HFF-Myc (cell line): Measurements from ENCODE around the gene DYNC1LI2.

Experiments
- DNase-seq: peaks from one replicate; pipeline ENCODE4 v3.0.0-alpha.2; 2011; ENCODE audit warnings: low read depth; ENCODE audit errors: extremely low read depth
- H3K4me3 ChIP-seq: replicated peaks from 2 replicates; pipeline ENCODE4 v1.5.1; 2011; ENCODE audit warnings: low read depth, mild to moderate bottlenecking, control low read depth, low read length
- TF ChIP-seq, protein P1 (sequence below): IDR thresholded peaks from 2 replicates; pipeline ENCODE4 v1.5.1; 2012; ENCODE audit warnings: mild to moderate bottlenecking, low read depth, low read length, control low read depth; ENCODE audit errors: missing control alignments

Gene DYNC1LI2

GRCh38 chr16:66776457-66776856 lies 25.0 kb upstream of the DYNC1LI2 start:
- DNase-seq = no peak
- TF ChIP-seq, protein P1, sequence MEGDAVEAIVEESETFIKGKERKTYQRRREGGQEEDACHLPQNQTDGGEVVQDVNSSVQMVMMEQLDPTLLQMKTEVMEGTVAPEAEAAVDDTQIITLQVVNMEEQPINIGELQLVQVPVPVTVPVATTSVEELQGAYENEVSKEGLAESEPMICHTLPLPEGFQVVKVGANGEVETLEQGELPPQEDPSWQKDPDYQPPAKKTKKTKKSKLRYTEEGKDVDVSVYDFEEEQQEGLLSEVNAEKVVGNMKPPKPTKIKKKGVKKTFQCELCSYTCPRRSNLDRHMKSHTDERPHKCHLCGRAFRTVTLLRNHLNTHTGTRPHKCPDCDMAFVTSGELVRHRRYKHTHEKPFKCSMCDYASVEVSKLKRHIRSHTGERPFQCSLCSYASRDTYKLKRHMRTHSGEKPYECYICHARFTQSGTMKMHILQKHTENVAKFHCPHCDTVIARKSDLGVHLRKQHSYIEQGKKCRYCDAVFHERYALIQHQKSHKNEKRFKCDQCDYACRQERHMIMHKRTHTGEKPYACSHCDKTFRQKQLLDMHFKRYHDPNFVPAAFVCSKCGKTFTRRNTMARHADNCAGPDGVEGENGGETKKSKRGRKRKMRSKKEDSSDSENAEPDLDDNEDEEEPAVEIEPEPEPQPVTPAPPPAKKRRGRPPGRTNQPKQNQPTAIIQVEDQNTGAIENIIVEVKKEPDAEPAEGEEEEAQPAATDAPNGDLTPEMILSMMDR = no peak
- no peak overlapping the region for H3K4me3 ChIP-seq

DNA sequence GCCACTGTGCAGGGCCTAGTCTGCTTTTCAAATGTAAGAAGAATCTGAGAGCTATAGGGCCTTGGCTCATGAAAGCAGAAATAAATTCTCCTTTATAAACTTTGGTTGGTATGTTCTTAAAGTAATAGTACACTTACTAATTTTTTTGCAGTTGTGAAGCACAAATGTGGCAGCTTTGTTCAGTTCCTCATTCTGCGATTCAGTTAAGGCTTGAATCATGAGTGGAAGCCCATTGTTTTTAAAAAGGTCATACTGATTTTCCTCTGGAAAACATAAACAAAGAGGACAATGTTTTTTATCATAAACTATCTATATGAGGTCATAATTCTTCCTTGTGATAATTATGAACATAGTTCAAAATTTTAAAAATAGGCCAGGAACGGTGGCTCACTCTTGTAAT lies 23.6 kb upstream of the DYNC1LI2 start:
- H3K4me3 ChIP-seq = no peak overlapping the region
- TF ChIP-seq, protein P1 = no peak
- DNase-seq = no peak

- H3K4me3 ChIP-seq = no peak overlapping the region
- TF ChIP-seq, protein P1 = no peak
- DNase-seq = no peak
These were observed 6.7 kb upstream of the DYNC1LI2 start for GRCh38 chr16:66758086-66758485.

- TF ChIP-seq, protein P1 = no peak
- no peak overlapping the region for H3K4me3 ChIP-seq
- no peak for DNase-seq
These were observed 3.4 kb upstream of the DYNC1LI2 start for GRCh38 chr16:66754819-66755218.

DNA sequence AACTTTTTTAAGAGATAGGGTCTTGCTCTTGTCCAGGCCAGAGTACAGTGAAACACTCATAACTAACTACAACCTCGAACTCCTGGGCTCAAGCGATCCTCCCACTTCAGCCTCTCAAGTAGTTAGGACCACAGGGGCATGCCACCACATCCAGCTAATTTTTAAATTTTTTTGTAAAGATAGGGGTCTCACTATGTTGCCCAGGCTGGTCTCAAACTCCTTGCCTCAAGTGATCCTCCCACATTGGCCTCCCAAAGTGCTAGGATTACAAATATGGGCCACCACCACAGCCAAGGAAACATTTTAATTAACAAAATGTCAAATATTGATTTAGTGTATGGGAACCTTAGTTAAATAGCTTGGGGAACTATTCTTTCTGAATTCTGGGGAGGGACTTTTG lies 2.8 kb upstream of the DYNC1LI2 start:
- no peak overlapping the region for H3K4me3 ChIP-seq
- TF ChIP-seq, protein P1 = no peak
- DNase-seq = no peak

DNA sequence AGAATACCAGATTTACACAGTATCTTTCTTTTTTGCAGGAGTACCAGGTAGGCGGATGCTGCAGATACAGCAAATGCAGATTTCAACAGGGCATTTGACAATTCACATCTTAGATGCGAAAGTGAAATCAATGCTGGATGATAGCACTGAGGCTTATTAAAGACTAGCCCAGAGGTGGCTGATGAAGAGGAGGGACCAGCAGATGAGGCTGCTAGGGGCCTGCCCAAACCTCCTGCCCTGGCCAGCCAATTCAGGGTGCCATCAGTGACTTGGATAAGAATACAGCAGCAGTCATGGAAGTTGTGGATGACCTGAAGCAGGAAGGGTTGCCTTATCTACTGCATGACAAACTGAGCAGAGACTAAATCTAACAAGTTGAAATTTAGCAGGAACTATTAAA lies 1.5 kb upstream of the DYNC1LI2 start:
- TF ChIP-seq, protein P1 = no peak
- no peak overlapping the region for H3K4me3 ChIP-seq
- no peak for DNase-seq

- H3K4me3 ChIP-seq = no peak overlapping the region
- DNase-seq = no peak
- TF ChIP-seq, protein P1 = no peak
These were observed 970 bp upstream of the DYNC1LI2 start for GRCh38 chr16:66752379-66752778.
